8988T (cell line): Measurements from ENCODE around the gene FAM162A.
"Not testable (repeated sequence)": the region's sequence is repeated elsewhere in the genome, so short reads cannot be mapped to it uniquely, and the experiment has no call there.

ENCODE experiments used
- DNase-seq: peaks from one replicate; pipeline ENCODE4 v3.0.0; 2011

Gene FAM162A, protein sequence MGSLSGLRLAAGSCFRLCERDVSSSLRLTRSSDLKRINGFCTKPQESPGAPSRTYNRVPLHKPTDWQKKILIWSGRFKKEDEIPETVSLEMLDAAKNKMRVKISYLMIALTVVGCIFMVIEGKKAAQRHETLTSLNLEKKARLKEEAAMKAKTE

DNA sequence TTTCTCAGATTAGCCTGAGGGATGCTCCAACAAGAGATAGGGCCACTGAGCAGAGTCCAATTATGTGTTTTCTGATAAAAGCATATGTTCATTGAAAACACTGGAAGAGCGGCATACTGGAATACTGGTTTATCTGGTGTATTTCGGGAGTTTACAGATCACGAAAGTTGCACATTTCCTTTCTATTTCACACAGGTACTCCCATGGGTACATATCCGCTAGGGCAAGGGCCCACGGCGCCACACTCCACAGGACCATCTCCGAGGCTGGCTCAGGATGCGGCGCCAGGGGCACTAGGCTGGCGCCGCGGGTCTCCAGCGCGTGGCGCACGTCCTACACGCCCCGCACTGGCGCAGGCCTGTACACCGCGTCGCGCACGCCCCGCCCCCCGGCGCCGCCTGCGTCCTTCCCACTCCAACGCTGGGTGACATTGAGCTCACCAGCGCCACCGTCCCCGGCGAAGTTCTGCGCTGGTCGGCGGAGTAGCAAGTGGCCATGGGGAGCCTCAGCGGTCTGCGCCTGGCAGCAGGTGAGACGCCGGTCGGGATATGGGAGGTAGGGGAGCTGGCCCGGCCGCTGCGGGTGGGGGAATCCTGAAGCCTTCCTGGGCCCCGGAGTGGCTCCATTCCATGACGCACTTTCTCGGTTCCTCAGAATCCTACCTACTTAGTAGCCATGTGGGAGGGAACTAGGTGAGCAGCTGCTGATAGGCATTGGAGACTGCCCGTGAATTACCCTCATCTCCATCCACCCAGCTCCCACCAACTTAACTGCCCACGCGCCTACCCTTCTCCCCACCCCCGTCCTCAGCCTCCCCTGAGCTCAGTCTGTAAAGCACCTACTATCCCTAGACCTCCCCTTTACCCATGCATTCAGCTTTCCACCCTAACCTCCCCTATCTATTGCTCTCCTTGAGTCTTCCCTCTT is at the start of gene FAM162A:
FAM162A (plus strand) TSS at position 412 of the 927 bp plus-strand sequence; CDS start at position 496, 84 bp downstream.
- DNase-seq, result peak; percentile 74

DNA sequence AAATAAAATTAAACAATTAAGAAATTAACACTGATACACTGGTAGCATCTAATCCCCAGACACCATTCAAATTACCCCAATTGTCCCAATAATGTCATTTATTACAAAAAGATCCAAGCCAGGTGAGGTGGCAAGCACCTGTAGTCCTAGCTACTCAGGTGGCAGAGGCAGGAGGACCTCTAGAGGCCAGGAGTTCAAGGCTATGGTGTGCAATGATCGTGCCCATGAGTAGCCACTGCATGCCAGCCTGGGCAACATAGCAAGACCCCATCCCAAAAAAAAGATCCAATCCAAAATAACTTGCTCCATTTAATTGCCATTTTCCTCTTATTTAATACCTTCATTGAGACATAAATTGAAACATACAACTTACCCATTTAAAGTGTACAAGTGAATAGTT is 41.2 kb upstream of the FAM162A start:
- DNase-seq, result no peak

DNA sequence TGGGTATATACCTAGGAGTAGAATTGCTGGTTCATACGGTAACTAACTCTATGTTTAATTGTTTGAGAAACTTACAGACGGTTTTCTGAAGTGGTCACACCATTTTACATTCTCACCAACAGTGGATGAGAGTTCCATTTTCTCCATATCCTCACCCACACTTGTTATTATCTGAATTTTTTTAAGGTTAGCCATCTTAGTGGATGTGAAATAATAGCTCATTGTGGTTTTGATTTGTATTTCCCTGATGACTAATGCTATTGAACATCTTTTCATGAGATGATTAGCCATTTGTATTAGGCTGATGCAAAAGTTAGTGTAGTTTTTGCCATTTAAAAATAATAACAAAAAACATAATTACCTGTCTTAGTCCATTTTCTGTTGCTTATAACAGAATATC is 40.3 kb upstream of the FAM162A start:
- no peak for DNase-seq

DNA sequence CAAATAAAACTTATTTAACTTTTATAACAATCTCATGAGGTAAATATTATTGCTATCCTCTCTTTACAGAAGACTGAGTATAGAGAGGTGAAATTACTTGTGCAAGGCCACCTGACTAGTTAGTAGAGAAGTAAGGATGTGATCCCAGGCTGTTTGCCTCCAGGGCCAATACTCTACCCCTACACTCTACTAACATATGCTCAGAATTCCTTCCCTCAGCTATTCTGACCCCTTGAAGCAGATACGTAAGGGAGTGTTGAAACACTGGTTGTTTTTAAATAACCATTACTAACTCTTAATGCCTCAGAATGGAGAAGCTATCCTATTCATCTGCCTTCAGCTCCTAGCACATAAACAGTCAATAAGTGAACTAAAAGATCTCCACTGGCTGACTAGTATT is 34.8 kb upstream of the FAM162A start:
- DNase-seq, result no peak

DNA sequence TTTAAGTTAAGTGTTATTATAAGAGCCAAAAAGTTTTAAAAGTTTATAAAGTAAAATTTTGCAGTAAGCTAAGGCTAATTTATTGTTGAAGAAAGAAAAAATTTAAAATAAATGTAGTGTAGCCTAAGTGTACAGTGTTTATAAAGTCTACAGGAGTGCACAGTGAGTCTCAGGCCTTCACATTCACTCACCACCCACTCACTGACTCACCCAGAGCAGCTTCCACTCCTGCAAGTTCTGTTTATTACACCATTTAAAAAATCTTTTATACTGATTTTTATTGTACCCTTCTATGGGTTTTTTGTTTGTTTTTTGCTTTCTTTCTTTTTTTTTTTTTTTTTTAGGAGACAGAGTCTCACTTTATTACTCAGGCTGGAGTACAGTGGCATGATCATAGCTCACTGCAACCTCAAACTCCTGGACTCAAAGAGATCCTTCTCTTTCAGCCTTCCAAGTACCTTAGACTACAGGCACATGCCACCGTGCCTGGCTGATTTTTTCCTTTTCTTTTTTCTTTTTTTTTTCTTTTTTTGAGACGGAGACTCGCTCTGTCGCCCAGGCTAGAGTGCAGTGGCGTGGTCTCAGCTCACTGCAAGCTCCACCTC is 33.1 kb upstream of the FAM162A start:
- DNase-seq, result no peak

DNA sequence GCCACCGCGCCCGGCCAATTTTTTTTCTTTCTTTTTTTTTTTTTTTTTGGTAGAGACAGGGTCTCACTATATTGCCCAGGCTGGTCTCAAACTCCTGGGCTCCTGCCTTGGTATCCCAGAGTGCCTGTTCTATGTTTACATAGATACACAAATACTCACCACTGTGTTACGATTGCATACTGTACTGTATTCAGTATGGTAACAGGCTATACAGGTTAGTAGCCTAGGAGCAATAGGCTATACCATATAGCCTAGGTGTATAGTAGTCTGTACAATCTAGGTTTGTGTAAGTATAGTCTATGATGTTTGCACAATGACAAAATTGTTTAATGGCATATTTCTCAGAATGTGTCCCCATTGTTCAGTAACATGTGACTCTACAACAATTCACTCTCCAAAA is 32.4 kb upstream of the FAM162A start:
- no peak for DNase-seq

DNA sequence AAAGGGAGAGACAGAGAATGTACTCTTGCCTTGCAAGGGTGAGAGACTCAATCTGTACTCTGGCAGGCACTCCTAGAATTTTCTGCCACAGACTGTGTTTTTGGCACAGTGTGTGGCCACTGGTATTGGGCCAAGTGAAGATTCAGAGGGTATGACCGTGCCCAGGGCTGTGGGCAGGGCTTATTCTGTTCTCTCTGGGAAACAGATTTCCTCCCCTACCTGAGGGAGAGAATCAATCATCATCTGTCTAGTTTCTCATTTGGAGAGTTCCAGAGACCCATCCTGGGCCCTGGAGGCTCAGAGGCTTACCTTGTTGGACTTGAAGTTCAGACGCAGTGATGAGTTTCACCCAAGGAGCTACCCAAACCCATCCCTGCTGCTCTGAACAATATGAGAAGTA is 30.8 kb upstream of the FAM162A start:
- DNase-seq, result no peak

DNA sequence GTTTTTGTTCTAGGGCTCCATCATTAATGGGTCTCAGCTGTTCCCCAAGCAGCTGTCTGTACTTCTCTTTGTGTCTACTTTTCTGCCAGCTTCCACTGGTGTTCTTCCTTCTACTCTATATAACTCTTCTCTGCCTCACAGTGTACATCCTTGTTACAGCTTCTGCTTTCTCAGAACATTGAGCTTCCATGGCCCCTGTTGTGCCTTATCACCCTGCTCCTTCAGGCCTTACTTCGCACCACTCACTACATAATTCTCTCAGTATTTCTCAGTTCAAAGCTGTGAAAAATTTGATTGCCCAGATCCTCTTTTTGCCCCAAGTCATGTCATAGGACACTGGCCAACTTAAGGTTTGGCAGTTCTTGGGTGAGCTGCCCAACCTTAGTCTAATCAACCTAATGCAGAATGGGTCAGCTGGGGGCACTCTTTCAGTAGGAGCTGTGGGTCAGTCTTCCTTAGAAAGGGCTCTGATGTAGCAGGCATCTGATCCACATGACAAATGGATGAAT is 30.0 kb upstream of the FAM162A start:
- no peak for DNase-seq

DNA sequence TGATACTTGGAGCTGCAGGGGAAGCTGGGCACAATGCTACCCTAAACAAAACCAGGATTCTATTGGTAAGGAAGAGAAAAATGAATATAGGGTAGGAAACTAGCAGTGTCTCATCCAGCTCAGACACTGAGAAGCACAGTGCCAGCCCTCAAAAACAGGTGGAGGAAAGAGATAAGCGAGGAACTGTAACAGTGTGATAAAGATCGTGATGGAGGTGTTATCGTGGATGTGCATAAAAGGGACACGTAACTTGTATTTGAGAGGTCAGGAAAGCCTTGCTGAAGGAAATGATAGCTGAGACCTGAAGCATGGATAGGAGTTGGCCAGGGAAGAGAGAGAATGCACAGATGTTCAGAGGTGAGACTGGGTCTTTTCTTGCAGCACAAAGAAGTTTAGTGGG is 28.4 kb upstream of the FAM162A start:
- no peak for DNase-seq

DNA sequence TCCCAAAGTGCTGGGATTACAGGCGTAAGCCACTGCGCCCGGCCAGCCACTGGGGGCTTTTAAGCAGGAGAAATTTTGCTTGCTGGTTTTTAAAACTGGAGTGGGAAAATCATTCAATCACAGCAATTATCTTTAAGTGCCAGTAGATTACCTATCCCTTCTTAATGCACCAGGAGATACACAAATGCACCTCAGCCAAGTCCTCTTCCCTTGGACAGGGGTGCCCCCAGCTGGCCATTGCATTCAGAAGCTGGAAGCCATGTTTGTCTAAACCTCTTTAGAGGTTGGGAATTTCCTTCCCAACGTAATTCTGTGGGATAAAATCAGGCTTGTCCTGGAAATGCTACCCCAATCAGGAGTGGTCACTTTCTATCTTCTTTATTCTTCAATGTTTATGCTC is 27.6 kb upstream of the FAM162A start:
- no peak for DNase-seq

DNA sequence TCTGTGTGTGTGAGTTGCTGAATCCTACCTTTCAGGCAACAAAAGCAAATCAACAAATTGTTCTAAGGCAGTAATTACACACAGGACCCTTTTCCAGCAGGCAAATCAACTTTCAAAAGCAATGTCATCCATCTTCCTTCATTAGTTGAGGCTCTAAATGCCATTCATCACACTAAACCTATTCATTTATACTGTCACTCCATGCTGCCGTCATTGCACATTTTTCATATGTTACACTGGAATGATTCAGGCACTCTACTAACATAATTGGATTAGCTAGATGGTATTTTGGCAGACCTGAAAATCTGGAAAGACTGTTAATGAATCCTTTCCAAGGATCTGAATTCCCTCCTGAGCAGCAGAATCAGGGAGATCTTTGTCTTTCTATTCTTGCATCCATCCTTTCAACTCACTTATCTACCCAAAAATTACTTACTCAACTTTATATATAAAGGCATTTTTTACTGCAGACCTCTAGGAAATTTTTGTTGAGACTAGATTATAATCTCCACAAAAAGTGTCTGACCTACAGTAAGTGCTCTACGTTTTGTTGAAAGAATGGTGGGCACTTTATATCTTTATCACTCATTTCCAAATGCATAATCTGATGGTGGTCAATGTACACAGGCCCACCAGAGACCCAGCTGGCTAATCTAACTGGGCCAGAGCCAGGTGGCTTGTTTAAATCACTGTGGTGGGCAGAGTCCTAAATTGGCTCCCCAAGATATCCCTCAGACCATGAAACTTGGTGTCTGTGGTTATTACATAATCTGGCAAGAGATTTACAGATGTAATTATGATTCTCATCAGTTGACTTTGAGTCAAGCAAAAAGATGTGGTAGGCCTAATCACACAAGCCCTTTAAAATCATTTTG is 25.9 kb upstream of the FAM162A start:
- DNase-seq, result no peak

DNA sequence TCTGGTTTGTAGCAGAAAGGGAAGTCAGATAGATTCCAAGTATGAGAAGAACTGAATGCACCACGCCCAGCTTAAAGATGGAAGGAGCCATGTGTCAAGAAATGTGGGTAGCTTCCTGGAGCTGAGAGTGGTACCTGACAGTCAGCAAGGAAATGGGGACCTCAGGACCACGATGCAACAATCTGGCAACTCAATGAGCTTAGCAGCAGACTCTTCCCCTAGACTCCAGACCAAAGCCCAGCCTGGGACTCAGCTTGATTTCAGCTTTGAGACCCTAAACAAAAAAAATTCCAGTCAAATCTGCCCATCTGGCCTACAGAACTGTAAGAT is 25.3 kb upstream of the FAM162A start:
- DNase-seq, result no peak

DNA sequence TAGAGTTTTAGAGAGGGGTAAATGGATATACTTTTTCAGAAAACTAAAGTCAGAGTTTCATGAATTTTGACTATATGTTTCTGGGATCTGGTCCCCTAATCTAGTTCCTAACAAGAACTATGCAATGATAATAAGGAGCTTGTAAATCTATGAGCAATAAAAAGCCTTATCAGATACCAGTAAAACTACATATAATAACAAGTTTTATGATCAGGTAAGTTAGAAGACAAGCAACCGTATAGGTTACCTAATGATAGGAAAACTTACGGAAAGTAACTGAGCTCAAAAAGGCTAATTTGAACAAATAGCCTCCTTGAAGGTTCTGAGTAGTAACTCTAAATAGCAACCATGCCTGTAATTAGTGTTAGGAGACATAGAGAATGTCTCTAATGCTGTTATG is 22.0 kb upstream of the FAM162A start:
- DNase-seq, result no peak

DNA sequence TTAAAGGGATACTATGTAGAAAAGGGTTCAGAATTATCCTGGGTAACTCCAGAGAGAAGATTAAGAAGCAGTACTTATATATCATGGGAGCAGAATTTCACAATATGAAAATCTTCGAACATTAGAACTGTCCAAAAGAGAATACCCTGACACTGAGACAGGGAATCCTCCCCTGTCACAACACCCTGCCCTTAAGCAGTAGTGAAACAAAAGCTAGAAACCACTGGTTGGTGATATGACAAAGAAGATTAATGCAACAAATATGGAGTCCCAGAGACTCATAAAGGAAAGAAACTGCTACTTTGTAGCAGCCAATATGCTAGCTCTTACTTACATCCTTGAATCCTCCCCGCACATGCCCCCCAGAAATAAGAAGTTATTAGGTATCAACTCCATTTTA is 19.5 kb upstream of the FAM162A start:
- no peak for DNase-seq

DNA sequence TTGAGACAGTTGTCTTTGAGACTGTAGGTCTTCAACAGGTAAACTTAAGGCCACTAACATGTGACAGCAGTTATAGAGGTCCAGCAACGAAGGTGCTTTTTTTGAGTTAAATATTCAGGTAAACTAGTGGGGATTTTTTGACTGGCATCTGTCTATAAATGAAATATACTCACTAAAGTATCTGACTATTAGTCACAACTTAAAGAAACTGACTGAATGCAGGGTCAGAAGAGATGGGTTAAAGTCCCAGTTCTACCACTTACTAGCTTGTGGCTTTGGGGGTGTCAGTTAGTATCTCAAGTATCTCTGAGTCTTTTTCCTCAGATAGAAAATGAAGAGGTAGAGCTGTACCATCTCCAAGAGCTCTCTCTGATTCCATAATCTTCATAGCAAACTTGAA is 18.9 kb upstream of the FAM162A start:
- no peak for DNase-seq

DNA sequence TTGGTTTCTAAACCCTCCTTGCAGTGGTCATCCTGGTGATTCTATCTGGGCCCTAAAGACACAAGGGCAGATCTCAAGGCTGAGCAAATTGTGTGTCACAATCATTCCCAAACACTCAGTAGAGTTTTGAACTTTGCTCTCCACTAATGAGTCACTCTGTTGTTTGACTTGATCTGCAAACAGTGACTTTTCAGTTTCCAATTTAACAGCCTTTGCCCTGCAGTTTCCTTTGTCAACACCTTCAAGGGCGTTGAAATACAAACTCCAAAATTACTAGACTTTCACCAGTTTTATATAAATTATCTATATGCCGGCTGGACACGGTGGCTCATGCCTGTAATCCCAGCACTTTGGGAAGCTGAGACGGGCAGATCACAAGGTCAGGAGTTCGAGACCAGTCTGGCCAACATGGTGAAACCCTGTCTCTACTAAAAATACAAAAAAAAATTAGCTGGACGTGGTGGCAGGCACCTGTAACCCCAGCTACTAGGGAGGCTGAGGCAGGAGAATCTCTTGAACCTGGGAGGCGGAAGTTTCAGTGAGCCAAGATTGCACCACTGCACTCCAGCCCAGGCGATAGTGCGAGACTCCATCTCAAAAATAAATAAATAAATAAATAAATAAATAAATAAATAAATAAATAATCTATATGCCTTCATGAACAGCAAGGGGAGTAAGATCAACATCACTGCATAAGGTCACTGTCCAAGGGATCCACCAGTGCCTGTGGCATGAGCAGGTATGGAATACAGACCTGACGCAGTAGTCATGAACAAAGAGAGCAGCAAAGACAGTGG is 18.2 kb upstream of the FAM162A start:
- DNase-seq, result not testable (repeated sequence)

DNA sequence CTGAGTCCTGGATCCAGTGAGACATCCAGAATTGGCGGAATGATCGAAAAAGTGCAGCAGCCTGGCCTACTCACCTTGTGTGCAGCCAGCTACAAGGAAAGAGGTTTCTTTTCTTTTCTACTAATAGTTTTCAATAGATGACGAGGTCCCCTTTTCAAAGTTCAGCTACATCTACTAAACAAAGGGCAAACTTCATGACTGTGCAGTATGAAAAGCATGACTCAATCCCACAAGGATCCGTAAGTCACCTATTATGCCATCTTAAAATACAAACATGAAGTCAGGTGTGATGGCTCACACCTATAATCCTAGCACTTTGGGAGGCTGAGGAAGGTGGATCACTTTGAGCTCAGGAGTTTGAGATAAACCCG is 17.6 kb upstream of the FAM162A start:
- no peak for DNase-seq

DNA sequence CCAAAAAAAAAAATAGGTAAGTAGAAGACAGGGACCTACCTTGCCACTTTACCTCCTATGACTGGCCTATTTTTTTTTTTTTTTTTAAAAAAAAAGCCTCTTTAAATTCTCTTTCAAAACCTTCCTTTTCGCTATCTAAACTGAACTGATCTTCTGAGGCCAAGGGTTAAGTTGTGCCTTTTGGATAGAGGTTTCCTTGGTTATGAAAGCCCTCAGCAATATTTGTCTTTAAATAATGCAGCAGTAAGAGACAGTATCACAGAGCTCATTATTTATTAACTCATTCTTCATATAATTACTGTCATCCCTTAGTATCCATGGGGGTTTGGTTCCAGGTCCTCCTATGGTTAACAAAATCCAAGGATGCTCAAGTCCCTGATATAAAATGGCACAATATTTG is 9.9 kb upstream of the FAM162A start:
- no peak for DNase-seq

DNA sequence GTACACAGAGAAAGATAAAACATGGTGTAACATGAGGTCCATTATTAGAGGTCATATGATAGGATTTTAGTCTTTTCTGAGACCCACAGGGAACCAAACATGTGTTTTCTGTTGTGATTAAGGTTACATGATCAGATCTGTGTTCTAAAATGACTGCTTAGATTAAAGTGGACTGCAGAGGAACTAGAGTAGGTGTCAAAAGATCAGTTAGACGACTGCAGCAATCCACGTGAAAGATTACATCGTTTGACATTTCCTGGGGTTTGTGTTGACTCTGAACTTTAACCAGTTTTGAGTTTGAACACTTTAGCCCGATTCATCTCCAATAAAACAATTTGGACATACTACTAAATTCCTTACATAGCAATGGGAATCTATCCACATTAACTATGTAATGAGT is 6.0 kb upstream of the FAM162A start:
- no peak for DNase-seq

DNA sequence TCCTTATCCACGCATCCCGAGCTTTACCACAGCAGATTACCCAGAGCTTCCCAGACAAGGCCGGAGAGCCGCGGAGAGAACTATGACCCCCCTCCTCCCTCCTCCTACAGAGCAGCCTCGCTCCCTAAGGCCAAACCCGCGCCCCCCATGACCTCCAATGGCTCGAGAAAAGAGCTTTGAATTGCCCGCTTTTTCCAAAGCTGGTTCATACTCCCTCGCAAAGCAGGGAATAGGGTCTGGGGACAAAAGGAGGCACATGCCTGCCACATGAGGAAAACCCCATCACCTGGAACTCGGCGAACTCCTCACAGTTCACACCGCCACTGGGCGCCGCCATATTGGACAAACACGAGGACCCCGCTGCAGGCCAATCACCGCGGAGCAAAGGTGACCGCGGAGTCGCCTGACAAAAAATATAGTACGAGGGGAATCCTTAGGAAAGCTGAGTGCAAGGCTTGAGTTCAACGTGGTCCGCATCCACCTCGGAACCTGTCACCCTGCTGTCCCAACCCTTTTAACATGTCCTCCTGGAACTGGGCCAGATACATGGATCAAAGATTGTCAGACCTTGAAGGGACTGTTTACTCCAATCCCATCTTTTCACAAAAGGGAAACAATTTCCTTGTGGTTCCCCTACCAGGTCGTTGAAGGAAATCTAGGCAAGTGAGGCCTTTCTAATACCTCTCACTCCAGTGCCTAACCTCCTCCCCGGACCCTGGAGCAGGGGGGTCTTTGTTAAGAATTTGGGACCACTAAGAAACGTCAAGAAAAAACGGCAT is 905 bp upstream of the FAM162A start, which contains the start of gene MIX23:
MIX23 (minus strand) TSS at position 344 of the 779 bp plus-strand sequence; CDS start at position 337, 7 bp downstream.
- peak; percentile 35 for DNase-seq

DNA sequence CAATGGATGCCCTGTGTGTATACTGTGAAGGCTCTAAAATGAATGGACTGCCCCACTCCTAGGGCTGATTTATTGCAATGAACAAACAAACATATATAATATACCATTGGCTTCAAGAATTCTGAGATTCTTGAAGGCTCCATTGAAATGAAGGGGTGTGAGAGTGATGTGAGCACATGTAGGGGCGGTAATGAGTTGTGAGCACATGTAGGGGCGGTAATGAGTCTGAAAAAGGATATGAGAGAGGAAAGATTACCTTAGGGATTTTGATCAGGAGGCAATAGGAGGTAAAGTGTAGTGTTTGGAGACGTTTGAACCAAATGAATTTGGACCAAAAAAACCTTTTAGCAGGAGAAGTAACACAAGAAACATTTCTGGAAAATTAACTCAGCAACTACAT is 3.7 kb downstream of the FAM162A start:
- no peak for DNase-seq
